Panc1 (cell line): ENCODE measurements around the gene CHAC1. TPM values are rescaled to one million over a fixed set of nuclear protein-coding genes. Genes with fewer than 3 reads are reported as not detected.
"Not testable (repeated sequence)": the region's sequence is repeated elsewhere in the genome, so short reads cannot be mapped to it uniquely, and the experiment has no call there.

Experiments used
- ATAC-seq: fragments of 200-7000 bp; cut with Tn5 transposase; 2 replicates; pipeline ENCODE4 v1.9.1; 2020; ENCODE audit warnings: mild to moderate bottlenecking, moderate library complexity
- BruUV-seq: library from RNA; stranded (reverse); fragments of 400-500 nt; replicated peaks from 2 replicates; lab custom pipeline; 2021; lab: Mats Ljungman, UMichigan
- CTCF ChIA-PET: fragments of 300-600 bp; sonication (Branson Sonifier 250); formaldehyde crosslinking; loops from one replicate; lab custom pipeline; 2022; ENCODE audit warnings: antibody characterized with exemption; lab: Charles Lee
- POLR2A ChIA-PET: fragments of 300-600 bp; sonication (Branson Sonifier 250); formaldehyde crosslinking; loops from one replicate; lab custom pipeline; 2022; ENCODE audit warnings: antibody characterized with exemption; lab: Charles Lee
- DNase-seq: peaks from one replicate; pipeline ENCODE4 v3.0.0-alpha.2; 2010; ENCODE audit warnings: low read depth, low spot score
- H3K27ac ChIP-seq: 2 replicates; pipeline ENCODE4 v1.5.1; 2011; ENCODE audit warnings: mild to moderate bottlenecking, low read length, inconsistent platforms
- H3K27me3 ChIP-seq: fragments of 200-500 bp; sonication (Bioruptor generic); 2 replicates; pipeline ENCODE4 v1.6.0; 2014; ENCODE audit warnings: low read length, inconsistent platforms; ENCODE audit not compliant: control insufficient read depth, insufficient read depth
- H3K36me3 ChIP-seq: fragments of 200-500 bp; sonication (Bioruptor generic); 2 replicates; pipeline ENCODE4 v1.5.1; 2014; ENCODE audit warnings: inconsistent platforms, mild to moderate bottlenecking, low read length, moderate library complexity; ENCODE audit not compliant: control insufficient read depth, insufficient read depth
- H3K4me1 ChIP-seq: 2 replicates; pipeline ENCODE4 v1.5.1; 2011; ENCODE audit warnings: inconsistent platforms, mild to moderate bottlenecking, low read length, moderate library complexity; ENCODE audit not compliant: control insufficient read depth, insufficient read depth
- H3K4me3 ChIP-seq, 2 experiments: 2 replicates each; pipeline ENCODE4 v1.5.1; 2011 to 2012; ENCODE audit warnings: low read depth in 2 of 2, low read length in 2 of 2, mild to moderate bottlenecking in 2 of 2, inconsistent platforms in 1 of 2, moderate library complexity in 1 of 2
- H3K9me3 ChIP-seq: fragments of 200-500 bp; sonication (Bioruptor generic); 2 replicates; pipeline ENCODE4 v1.5.1; 2014; ENCODE audit warnings: low read depth, mild to moderate bottlenecking, inconsistent platforms, low read length, moderate library complexity; ENCODE audit not compliant: control insufficient read depth, insufficient read depth
- POLR2AphosphoS5 ChIP-seq: IDR thresholded peaks from 2 replicates; pipeline ENCODE4 v1.6.1; 2012; ENCODE audit warnings: mild to moderate bottlenecking, low read depth, low read length, moderate library complexity
- SIN3A ChIP-seq: IDR thresholded peaks from 2 replicates; pipeline ENCODE4 v1.6.1; 2012; ENCODE audit warnings: low read depth, mild to moderate bottlenecking, low read length, moderate library complexity, borderline replicate concordance; ENCODE audit not compliant: insufficient read depth
- TCF7L2 ChIP-seq: IDR thresholded peaks from 2 replicates; pipeline ENCODE4 v1.6.1; 2011; ENCODE audit warnings: mild to moderate bottlenecking, low read depth, low read length, inconsistent platforms
- in situ Hi-C: cut with HindIII; loops from 2 replicates; pipeline ENCODE4 v1.10.0; 2016; ENCODE audit warnings: low sequenced_read_pairs, low pct_unique_long_range_greater_than_20kb
- intact Hi-C: fragments of 100-400 bp; cut with micrococcal nuclease; formaldehyde crosslinking; loops from one replicate; pipeline ENCODE4 v1.10.0; 2022; ENCODE audit not compliant: unreplicated experiment
- total RNA-seq: library from RNA; stranded (reverse); gene quantifications from one replicate; pipeline ENCODE4 v1.2.1, GENCODE V29; 2021; ENCODE audit not compliant: unreplicated experiment
- TF ChIP-seq, protein P1 (sequence below): fragments of 450-650 bp; IDR thresholded peaks from 2 replicates; pipeline ENCODE4 v1.5.1; 2017; ENCODE audit warnings: mild to moderate bottlenecking
- TF ChIP-seq, protein P2 (sequence below), 2 experiments: IDR thresholded peaks; 2 replicates each; pipeline ENCODE4 v1.6.1; 2011 to 2012; ENCODE audit warnings: low read depth in 2 of 2, control low read depth in 1 of 2, low read length in 1 of 2, mild to moderate bottlenecking in 1 of 2, moderate library complexity in 1 of 2; ENCODE audit not compliant: insufficient read depth in 1 of 2

CHAC1 gene
- total RNA-seq, 1 experiment from 2014 or later = 15.5 TPM

DNA sequence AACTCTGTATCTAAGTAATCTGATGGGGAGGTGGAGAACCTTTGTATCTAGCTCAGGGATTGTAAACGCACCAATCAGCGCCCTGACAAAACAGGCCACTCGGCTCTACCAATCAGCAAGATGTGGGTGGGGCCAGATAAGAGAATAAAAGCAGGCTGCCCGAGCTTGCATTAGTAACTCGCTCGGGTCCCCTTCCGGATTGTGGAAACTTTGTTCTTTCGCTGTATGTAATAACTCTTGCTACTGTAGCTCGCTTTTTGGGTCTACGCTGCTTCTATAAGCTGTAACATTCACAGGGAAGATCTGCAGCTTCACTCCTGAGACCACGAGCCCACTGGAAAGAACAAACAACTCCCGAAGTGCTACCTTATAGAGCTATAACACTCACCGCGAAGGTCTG lies 9.0 kb downstream of the CHAC1 start:
- H3K9me3 ChIP-seq, H3K4me3 ChIP-seq, H3K27ac ChIP-seq, ATAC-seq, H3K36me3 ChIP-seq, in situ Hi-C loops, H3K27me3 ChIP-seq, BruUV-seq, H3K4me1 ChIP-seq, intact Hi-C loops, DNase-seq: not testable (repeated sequence)
- ChIA-PET CTCF (interaction anchor here (0.6 kb wide), 1 partner anchor 23 kb away, joined by 3 read pairs; no protein-coding TSS in a partner anchor), POLR2A (interaction anchor here (0.5 kb wide), 1 partner anchor 49 kb away, joined by 5 read pairs; no protein-coding TSS in a partner anchor)

DNA sequence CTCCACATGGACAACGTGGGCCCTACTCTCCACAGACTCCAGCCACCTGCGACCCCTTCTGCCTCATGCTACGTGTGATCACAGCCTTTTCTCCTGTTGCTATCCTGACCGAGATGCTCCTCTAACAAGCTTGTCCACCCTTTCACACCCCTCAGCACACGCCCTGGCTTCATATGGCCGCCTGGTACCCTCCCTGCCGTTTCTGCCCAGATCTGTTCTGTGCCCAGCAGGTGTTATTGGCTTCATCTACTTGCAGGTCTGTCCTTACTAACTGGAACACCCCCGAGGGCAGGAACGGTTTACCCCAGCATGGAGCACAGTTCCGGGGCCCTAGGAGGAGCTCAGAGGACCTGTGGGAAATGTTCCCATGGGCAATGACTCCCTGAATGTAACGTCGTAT lies 9.9 kb downstream of the CHAC1 start:
- no TSS peak for BruUV-seq
- H3K9me3 ChIP-seq = no peaks in the 10 kb centered on the region
- H3K4me3 ChIP-seq = no peak overlapping the region
- in situ Hi-C loops (no loop called here), intact Hi-C loops (no loop called here)
- ChIA-PET POLR2A (no interaction called here), CTCF (interaction anchor here (0.5 kb wide), 1 partner anchor 57 kb away, joined by 3 read pairs; no protein-coding TSS in a partner anchor)
- H3K4me1 ChIP-seq = peaks cover 6% of the 10 kb centered on the region; the same call in 1 of the 2 replicates
- H3K27ac ChIP-seq = no peak overlapping the region
- no peaks in the 10 kb centered on the region for H3K27me3 ChIP-seq
- no peaks in the 10 kb centered on the region for H3K36me3 ChIP-seq
- TF ChIP-seq SIN3A (no peak), TCF7L2 (no peak), POLR2AphosphoS5 (no peak)
- TF ChIP-seq, protein P1, sequence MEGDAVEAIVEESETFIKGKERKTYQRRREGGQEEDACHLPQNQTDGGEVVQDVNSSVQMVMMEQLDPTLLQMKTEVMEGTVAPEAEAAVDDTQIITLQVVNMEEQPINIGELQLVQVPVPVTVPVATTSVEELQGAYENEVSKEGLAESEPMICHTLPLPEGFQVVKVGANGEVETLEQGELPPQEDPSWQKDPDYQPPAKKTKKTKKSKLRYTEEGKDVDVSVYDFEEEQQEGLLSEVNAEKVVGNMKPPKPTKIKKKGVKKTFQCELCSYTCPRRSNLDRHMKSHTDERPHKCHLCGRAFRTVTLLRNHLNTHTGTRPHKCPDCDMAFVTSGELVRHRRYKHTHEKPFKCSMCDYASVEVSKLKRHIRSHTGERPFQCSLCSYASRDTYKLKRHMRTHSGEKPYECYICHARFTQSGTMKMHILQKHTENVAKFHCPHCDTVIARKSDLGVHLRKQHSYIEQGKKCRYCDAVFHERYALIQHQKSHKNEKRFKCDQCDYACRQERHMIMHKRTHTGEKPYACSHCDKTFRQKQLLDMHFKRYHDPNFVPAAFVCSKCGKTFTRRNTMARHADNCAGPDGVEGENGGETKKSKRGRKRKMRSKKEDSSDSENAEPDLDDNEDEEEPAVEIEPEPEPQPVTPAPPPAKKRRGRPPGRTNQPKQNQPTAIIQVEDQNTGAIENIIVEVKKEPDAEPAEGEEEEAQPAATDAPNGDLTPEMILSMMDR = no peak
- TF ChIP-seq, protein P2, sequence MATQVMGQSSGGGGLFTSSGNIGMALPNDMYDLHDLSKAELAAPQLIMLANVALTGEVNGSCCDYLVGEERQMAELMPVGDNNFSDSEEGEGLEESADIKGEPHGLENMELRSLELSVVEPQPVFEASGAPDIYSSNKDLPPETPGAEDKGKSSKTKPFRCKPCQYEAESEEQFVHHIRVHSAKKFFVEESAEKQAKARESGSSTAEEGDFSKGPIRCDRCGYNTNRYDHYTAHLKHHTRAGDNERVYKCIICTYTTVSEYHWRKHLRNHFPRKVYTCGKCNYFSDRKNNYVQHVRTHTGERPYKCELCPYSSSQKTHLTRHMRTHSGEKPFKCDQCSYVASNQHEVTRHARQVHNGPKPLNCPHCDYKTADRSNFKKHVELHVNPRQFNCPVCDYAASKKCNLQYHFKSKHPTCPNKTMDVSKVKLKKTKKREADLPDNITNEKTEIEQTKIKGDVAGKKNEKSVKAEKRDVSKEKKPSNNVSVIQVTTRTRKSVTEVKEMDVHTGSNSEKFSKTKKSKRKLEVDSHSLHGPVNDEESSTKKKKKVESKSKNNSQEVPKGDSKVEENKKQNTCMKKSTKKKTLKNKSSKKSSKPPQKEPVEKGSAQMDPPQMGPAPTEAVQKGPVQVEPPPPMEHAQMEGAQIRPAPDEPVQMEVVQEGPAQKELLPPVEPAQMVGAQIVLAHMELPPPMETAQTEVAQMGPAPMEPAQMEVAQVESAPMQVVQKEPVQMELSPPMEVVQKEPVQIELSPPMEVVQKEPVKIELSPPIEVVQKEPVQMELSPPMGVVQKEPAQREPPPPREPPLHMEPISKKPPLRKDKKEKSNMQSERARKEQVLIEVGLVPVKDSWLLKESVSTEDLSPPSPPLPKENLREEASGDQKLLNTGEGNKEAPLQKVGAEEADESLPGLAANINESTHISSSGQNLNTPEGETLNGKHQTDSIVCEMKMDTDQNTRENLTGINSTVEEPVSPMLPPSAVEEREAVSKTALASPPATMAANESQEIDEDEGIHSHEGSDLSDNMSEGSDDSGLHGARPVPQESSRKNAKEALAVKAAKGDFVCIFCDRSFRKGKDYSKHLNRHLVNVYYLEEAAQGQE (IDR thresholded peaks at IDR 0.05; ENCODE audit: insufficient read depth in 1 of 2, low read depth in 2 of 2, low read length in 1 of 2) = no peak
- DNase-seq (no peak), ATAC-seq (no peak)

DNA sequence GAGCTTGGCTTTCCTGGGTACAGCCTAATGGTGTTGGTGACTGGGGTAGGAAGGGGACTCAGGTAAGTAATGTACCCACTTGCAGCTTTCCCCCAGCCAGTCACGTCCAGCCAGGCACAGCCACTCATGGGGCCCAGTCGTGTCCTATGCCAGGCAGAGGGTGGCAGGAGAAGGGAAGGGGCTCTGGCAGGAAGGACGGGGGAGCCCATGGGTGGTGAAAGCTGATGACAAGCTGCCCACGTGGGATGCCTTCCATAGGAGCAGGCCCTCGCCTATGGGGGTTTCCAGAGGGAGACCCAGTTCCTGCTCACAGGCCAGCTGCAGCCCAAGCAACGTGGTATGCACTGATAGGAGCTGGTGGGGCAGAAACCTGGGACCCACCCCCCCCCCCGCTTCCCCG lies 10.7 kb downstream of the CHAC1 start:
- intact Hi-C loops (no loop called here), in situ Hi-C loops (no loop called here)
- POLR2A ChIA-PET = no interaction called here
- Histone ChIP-seq H3K27ac (no peak overlapping the region), H3K9me3 (no peaks in the 10 kb centered on the region), H3K4me3 (no peak overlapping the region), H3K27me3 (no peaks in the 10 kb centered on the region), H3K4me1 (peaks cover 6% of the 10 kb centered on the region; the same call in 1 of the 2 replicates), H3K36me3 (no peaks in the 10 kb centered on the region)
- ATAC-seq (no peak; the same call in 1 of the 2 replicates), DNase-seq (no peak)
- no peak for TF ChIP-seq POLR2AphosphoS5
- no peak for TF ChIP-seq SIN3A
- TF ChIP-seq, protein P2 (IDR thresholded peaks at IDR 0.05; ENCODE audit: insufficient read depth in 1 of 2, low read depth in 2 of 2, low read length in 1 of 2) = no peak
- no peak for TF ChIP-seq TCF7L2
- TF ChIP-seq, protein P1 = no peak
- no TSS peak for BruUV-seq
- CTCF ChIA-PET = interaction anchor here (0.6 kb wide), 1 partner anchor 318 kb away, joined by 4 read pairs; no protein-coding TSS in a partner anchor
